K562 (cell line): ENCODE measurements around the gene RNF13. TPM values are rescaled to one million over a fixed set of nuclear protein-coding genes. Genes with fewer than 3 reads are reported as not detected.

Source experiments
- ATAC-seq: fragments of 200-7000 bp; cut with Tn5 transposase; 3 replicates; pipeline ENCODE4 v1.9.1; 2020; ENCODE audit warnings: moderate library complexity
- BruUV-seq: library from RNA; stranded (reverse); fragments of 400-500 nt; replicated peaks from 2 replicates; lab custom pipeline; 2021; lab: Mats Ljungman, UMichigan
- CTCF ChIA-PET: fragments of 300-600 bp; formaldehyde crosslinking; extraction: SDS; loops from one replicate; lab custom pipeline; 2021; ENCODE audit warnings: low intra/inter-chr PET ratio; lab: Yijun Ruan, JAX
- POLR2A ChIA-PET: fragments of 300-600, 350-650 bp; sonication (Branson Sonifier 250); formaldehyde crosslinking; extraction: SDS; loops from one replicate; lab custom pipeline; 2021; ENCODE audit warnings: antibody characterized with exemption, inconsistent platforms; lab: Yijun Ruan, JAX
- DNase-seq, 4 experiments: peaks; one replicate each; pipeline versions ENCODE4 v3.0.0 to v3.0.0-alpha.2; 2011 to 2018; ENCODE audit warnings: low spot score in 3 of 4, mixed read lengths in 3 of 4; ENCODE audit errors: extremely low read depth in 1 of 4
- FAIRE-seq: peaks from 2 replicates; lab custom pipeline; 2011; peaks lifted over from hg19 to GRCh38; lab: Jason Lieb, UNC
- H2AFZ ChIP-seq: 2 replicates; pipeline ENCODE4 v1.6.0; 2011; ENCODE audit warnings: low read depth, low read length, control low read depth, inconsistent platforms
- H3K27ac ChIP-seq: fragments of 200-600 bp; 3 replicates; pipeline ENCODE4 v1.8.0; 2011; ENCODE audit warnings: low read depth, mild to moderate bottlenecking, control low read depth, inconsistent platforms, low read length, moderate library complexity, mixed read lengths; ENCODE audit errors: extremely low read depth
- H3K27me3 ChIP-seq, 2 experiments: fragments of 300-600 bp in 1 of 2; 2 replicates in 1 of 2; 3 replicates in 1 of 2; pipeline versions ENCODE4 v1.6.0 to v1.8.0; 2011; ENCODE audit warnings: inconsistent platforms in 2 of 2, low read length in 2 of 2, mild to moderate bottlenecking in 1 of 2, mixed read lengths in 1 of 2, moderate library complexity in 1 of 2; ENCODE audit not compliant: control insufficient read depth in 2 of 2, insufficient read depth in 2 of 2
- H3K36me3 ChIP-seq: fragments of 300-600 bp; 3 replicates; pipeline ENCODE4 v1.8.0; 2011; ENCODE audit warnings: mild to moderate bottlenecking, low read length, inconsistent platforms; ENCODE audit not compliant: control insufficient read depth, insufficient read depth
- H3K4me1 ChIP-seq, 2 experiments: fragments of 200-600 bp in 1 of 2; replicated peaks in 1 of 2; 2 replicates in 1 of 2; 3 replicates in 1 of 2; pipeline versions ENCODE4 v1.5.1 to v1.8.0; 2011; ENCODE audit warnings: inconsistent platforms in 2 of 2, low read length in 2 of 2, mild to moderate bottlenecking in 1 of 2, mixed read lengths in 1 of 2, moderate library complexity in 1 of 2; ENCODE audit not compliant: control insufficient read depth in 2 of 2, insufficient read depth in 2 of 2
- H3K4me2 ChIP-seq: 2 replicates; pipeline ENCODE4 v1.6.1; 2011; ENCODE audit warnings: low read length, control low read depth, inconsistent platforms, mixed read lengths; ENCODE audit not compliant: insufficient read depth
- H3K4me3 ChIP-seq: fragments of 200-600 bp; sonication (generic), shearing (Covaris generic); 2 replicates; pipeline ENCODE4 v1.5.1; 2016; ENCODE audit warnings: control low read depth, inconsistent platforms
- H3K79me2 ChIP-seq: fragments of 200-600 bp; 3 replicates; pipeline ENCODE4 v1.8.0; 2011; ENCODE audit warnings: low read length, inconsistent platforms; ENCODE audit not compliant: control insufficient read depth, insufficient read depth
- H3K9ac ChIP-seq, 2 experiments: 2 replicates each; pipeline versions ENCODE4 v1.6.0 to v1.6.1; 2011; ENCODE audit warnings: low read depth in 2 of 2, low read length in 2 of 2, control low read depth in 1 of 2, inconsistent platforms in 1 of 2, mild to moderate bottlenecking in 1 of 2, mixed read lengths in 1 of 2; ENCODE audit not compliant: insufficient read depth in 1 of 2
- H3K9me1 ChIP-seq: one replicate; pipeline ENCODE4 v1.6.0; 2011; ENCODE audit warnings: inconsistent platforms, mild to moderate bottlenecking, low read length, moderate library complexity; ENCODE audit not compliant: control insufficient read depth, insufficient read depth
- H3K9me3 ChIP-seq: replicated peaks from 2 replicates; pipeline ENCODE4 v1.5.1; 2011; ENCODE audit warnings: low read depth, low read length, inconsistent platforms; ENCODE audit not compliant: control insufficient read depth, insufficient read depth
- H4K20me1 ChIP-seq: replicated peaks from 2 replicates; pipeline ENCODE4 v1.6.1; 2011; ENCODE audit warnings: low read length, inconsistent platforms, mixed read lengths; ENCODE audit not compliant: control insufficient read depth, insufficient read depth
- GABPB2 ChIP-seq: fragments of 250-450 bp; sonication (Bioruptor Pico); conservative IDR thresholded peaks from 2 replicates; pipeline ENCODE4 v1.5.1; 2021; ENCODE audit warnings: mild to moderate bottlenecking
- KDM1A ChIP-seq, 2 experiments: fragments of 450-650 bp; IDR thresholded peaks; 2 replicates each; pipeline ENCODE4 v1.6.1; 2016; ENCODE audit warnings: mild to moderate bottlenecking in 2 of 2
- MYBL2 ChIP-seq, 2 experiments: fragments of 450-650 bp in 1 of 2; sonication (generic) in 1 of 2; formaldehyde crosslinking in 1 of 2; IDR thresholded peaks; 2 replicates each; pipeline versions ENCODE4 v1.6.1 to v1.8.1; 2017 to 2022; ENCODE audit warnings: borderline replicate concordance in 1 of 2, inconsistent platforms in 1 of 2, low read depth in 1 of 2, mild to moderate bottlenecking in 1 of 2, missing genetic modification reagents in 1 of 2, moderate library complexity in 1 of 2
- ZNF121 ChIP-seq: sonication (generic); formaldehyde crosslinking; conservative IDR thresholded peaks from 2 replicates; pipeline ENCODE4 v1.8.0; 2022; ENCODE audit warnings: missing genetic modification reagents
- WGBS: fragments of 100-300 bp; shearing (Covaris generic); methylation state at CpG from one replicate; pipeline ENCODE4 v1.1.6; 2016; ENCODE audit warnings: low coverage, mixed read lengths; ENCODE audit not compliant: insufficient coverage; ENCODE audit errors: missing lambda C conversion rate; 5-methylcytosine and 5-hydroxymethylcytosine counted together
- in situ Hi-C: fragments of 300-500 bp; cut with MboI; formaldehyde crosslinking; loops from 4 replicates; pipeline ENCODE4 v1.15.0; 2018; ENCODE audit warnings: inconsistent platforms, mixed read lengths
- intact Hi-C: fragments of 100-400 bp; cut with micrococcal nuclease; formaldehyde crosslinking; loops from 2 replicates; pipeline ENCODE4 v1.14.2; 2022
- polyA plus RNA-seq, 8 experiments: library from polyadenylated mRNA; depleted of rRNA in 4 of 8; stranded (reverse) in 5 of 8; unstranded in 3 of 8; fragments of >200 nt; fragmentation: Nextera tagmentation in 2 of 8; fragmentation: Illumina TruSeq in 1 of 8; extraction: Ambion mirVana in 2 of 8; extraction: Trizol in 1 of 8; gene quantifications; 2 replicates each; pipeline versions ENCODE4 v1.2.1 to v1.2.3, GENCODE V29; 2011 to 2014; ENCODE audit warnings: inconsistent platforms in 1 of 8, missing spikeins in 1 of 8
- total RNA-seq, 7 experiments: library from RNA; depleted of rRNA in 6 of 7; stranded (reverse); fragments of >200 nt in 6 of 7; fragmentation: Illumina TruSeq in 2 of 7; extraction: Trizol in 2 of 7; gene quantifications; 2 replicates each; pipeline versions ENCODE4 v1.2.1 to v1.2.3, GENCODE V29; 2011 to 2021; ENCODE audit warnings: low replicate concordance in 1 of 7
- TF ChIP-seq, protein P1 (sequence below): fragments of 450-650 bp; IDR thresholded peaks from 2 replicates; pipeline ENCODE4 v1.6.1; 2014; ENCODE audit warnings: low read depth, mild to moderate bottlenecking, moderate library complexity, borderline replicate concordance
- TF ChIP-seq, protein P2 (sequence below): sonication (generic); formaldehyde crosslinking; IDR thresholded peaks from 2 replicates; pipeline ENCODE4 v1.8.1; 2023; ENCODE audit warnings: mild to moderate bottlenecking, missing genetic modification reagents
- TF ChIP-seq, protein P3 (sequence below): IDR thresholded peaks from 2 replicates; pipeline ENCODE4 v1.6.1; 2016; ENCODE audit warnings: missing genetic modification characterization, missing compliant biosample characterization

RNF13 gene
- total and polyA plus RNA-seq, 9 of the 15 experiments (the other 6 are each of a cell fraction or from before 2014, with no cell fraction given), result 12.7 to 35.8 (median 18.9) TPM

DNA sequence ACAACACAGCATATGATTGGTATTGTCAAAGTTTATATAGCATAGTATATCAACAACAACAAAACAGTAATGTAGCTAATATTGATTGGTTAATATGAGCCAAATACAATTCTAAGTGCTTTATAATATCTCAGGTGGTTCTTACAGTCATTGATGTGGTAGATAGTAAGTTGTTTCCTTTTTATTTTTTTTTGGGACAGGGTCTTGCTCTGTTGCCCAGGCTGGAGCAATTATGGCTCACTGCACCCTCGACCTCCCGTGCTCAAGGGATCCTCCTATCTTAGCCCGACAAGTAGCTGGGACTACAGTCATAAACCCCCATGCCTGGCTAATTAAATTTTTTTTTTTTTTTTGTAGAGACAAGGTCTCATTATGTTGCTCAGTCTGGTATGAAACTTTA, 2.7 kb downstream of the RNF13 start:
- ChIA-PET POLR2A (no interaction called here), CTCF (no interaction called here)
- H3K36me3 ChIP-seq, result no peaks in the 10 kb centered on the region
- intact Hi-C loops (no loop called here), in situ Hi-C loops (no loop called here)
- H3K9me3 ChIP-seq, result no peaks in the 10 kb centered on the region
- H4K20me1 ChIP-seq, result no peaks in the 10 kb centered on the region
- H3K4me2 ChIP-seq, result no peak overlapping the region
- no TSS peak for BruUV-seq
- DNase-seq (no peak), FAIRE-seq (no peak), ATAC-seq (no peak)
- 64% methylated on average over 3 of the region's 3 CpGs for WGBS
- no peak overlapping the region for H3K4me3 ChIP-seq
- H3K79me2 ChIP-seq, result peaks cover 22% of the 10 kb centered on the region
- H3K9me1 ChIP-seq, result no peaks in the 10 kb centered on the region
- no peak overlapping the region for H3K9ac ChIP-seq
- H2AFZ ChIP-seq, result no peak overlapping the region
- H3K4me1 ChIP-seq, result peaks cover 0 to 8% of the 10 kb centered on the region in 2 experiments; a peak in 3 of 5 replicates
- H3K27ac ChIP-seq, result no peak overlapping the region
- no peaks in the 10 kb centered on the region for H3K27me3 ChIP-seq
- TF ChIP-seq GABPB2 (no peak), ZNF121 (CRISPR knock-in tag) (peak; percentile 56; the same call in 1 of the 2 replicates)

DNA sequence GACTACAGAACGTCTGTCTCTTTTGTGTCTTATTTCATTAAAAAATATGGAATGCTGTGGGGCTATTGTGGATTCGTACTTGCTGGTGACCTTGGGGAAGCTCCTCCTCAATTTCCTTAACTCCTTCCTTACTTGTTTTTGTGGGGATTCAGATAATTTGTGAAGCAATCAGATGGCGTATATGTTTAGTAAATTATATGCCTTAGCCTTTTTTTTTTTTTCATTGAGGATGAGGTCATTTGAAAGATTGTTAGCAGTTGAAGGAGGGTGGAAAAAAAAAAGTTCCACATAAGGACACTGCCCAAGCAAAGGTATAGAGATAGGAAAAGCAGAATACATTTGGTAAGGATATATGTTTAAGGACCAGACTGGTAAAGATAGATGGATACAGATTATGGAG, 3.3 kb downstream of the RNF13 start:
- H3K4me3 ChIP-seq, result no peak overlapping the region
- H4K20me1 ChIP-seq, result no peaks in the 10 kb centered on the region
- H3K9me3 ChIP-seq, result no peaks in the 10 kb centered on the region
- no peak for ATAC-seq
- no peak overlapping the region for H3K9ac ChIP-seq
- in situ Hi-C loops (no loop called here), intact Hi-C loops (no loop called here)
- DNase-seq, result no peak
- H3K27me3 ChIP-seq, result no peaks in the 10 kb centered on the region
- no peaks in the 10 kb centered on the region for H3K9me1 ChIP-seq
- 47% methylated on average over 3 of the region's 3 CpGs for WGBS
- no peak overlapping the region for H3K27ac ChIP-seq
- no TSS peak for BruUV-seq
- peaks cover 22% of the 10 kb centered on the region for H3K79me2 ChIP-seq
- H3K4me1 ChIP-seq, result peaks cover 0 to 8% of the 10 kb centered on the region in 2 experiments; a peak in 3 of 5 replicates
- TF ChIP-seq, protein P1, sequence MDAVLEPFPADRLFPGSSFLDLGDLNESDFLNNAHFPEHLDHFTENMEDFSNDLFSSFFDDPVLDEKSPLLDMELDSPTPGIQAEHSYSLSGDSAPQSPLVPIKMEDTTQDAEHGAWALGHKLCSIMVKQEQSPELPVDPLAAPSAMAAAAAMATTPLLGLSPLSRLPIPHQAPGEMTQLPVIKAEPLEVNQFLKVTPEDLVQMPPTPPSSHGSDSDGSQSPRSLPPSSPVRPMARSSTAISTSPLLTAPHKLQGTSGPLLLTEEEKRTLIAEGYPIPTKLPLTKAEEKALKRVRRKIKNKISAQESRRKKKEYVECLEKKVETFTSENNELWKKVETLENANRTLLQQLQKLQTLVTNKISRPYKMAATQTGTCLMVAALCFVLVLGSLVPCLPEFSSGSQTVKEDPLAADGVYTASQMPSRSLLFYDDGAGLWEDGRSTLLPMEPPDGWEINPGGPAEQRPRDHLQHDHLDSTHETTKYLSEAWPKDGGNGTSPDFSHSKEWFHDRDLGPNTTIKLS, result no peak
- TF ChIP-seq, protein P2, sequence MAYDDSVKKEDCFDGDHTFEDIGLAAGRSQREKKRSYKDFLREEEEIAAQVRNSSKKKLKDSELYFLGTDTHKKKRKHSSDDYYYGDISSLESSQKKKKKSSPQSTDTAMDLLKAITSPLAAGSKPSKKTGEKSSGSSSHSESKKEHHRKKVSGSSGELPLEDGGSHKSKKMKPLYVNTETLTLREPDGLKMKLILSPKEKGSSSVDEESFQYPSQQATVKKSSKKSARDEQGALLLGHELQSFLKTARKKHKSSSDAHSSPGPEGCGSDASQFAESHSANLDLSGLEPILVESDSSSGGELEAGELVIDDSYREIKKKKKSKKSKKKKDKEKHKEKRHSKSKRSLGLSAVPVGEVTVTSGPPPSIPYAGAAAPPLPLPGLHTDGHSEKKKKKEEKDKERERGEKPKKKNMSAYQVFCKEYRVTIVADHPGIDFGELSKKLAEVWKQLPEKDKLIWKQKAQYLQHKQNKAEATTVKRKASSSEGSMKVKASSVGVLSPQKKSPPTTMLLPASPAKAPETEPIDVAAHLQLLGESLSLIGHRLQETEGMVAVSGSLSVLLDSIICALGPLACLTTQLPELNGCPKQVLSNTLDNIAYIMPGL (CRISPR knock-in tag), result no peak
- TF ChIP-seq MYBL2 (IDR thresholded peaks at IDR 0.05; ENCODE audit: low read depth) (no peak), MYBL2 (CRISPR knock-in tag; IDR thresholded peaks at IDR 0.05; ENCODE audit: borderline replicate concordance) (no peak), KDM1A (IDR thresholded peaks at IDR 0.05) (no peak)
- TF ChIP-seq, protein P3, sequence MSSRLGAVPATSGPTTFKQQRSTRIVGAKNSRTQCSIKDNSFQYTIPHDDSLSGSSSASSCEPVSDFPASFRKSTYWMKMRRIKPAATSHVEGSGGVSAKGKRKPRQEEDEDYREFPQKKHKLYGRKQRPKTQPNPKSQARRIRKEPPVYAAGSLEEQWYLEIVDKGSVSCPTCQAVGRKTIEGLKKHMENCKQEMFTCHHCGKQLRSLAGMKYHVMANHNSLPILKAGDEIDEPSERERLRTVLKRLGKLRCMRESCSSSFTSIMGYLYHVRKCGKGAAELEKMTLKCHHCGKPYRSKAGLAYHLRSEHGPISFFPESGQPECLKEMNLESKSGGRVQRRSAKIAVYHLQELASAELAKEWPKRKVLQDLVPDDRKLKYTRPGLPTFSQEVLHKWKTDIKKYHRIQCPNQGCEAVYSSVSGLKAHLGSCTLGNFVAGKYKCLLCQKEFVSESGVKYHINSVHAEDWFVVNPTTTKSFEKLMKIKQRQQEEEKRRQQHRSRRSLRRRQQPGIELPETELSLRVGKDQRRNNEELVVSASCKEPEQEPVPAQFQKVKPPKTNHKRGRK, result no peak
- POLR2A ChIA-PET, result no interaction called here
- CTCF ChIA-PET, result no interaction called here
- no peak for FAIRE-seq
- no peaks in the 10 kb centered on the region for H3K36me3 ChIP-seq
- no peak overlapping the region for H3K4me2 ChIP-seq
- no peak overlapping the region for H2AFZ ChIP-seq
